ENCODE measurements around the gene SWI5. TPM values are rescaled to one million over a fixed set of nuclear protein-coding genes. Genes with fewer than 3 reads are reported as not detected.

SWI5 gene
- total and polyA plus RNA-seq, 2 experiments from 2014 or later = 26.6 to 42.5 TPM

DNA sequence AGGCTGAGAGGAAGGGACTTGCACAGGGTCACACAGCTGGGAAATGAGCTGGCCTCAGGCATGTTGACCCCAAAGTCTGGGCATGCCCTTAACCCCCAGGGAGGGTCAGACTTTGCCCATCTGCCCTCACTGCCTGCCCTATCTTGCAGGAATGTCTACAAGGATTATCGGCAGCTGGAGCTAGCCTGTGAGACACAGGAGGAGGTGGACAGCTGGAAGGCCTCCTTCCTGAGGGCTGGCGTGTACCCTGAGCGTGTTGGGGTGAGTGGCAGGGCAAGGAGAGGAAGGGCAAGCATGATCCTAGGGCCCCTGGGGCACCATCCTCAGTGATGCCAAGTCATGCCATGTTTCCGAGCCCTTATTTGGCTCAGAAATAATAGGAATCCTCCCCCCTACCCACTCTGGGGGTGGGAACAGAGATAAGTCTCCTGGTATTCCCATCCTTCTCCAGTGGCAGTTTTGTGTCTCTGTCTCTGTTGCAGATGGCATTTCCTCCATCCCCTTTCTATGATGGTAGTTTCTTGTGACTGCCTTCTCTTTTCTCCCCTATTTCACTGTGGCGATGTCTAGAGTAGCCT is 28.8 kb upstream of the SWI5 start:
- no peak overlapping the region for H3K4me3 ChIP-seq
- no peaks in the 10 kb centered on the region for H3K36me3 ChIP-seq (ENCODE audit: insufficient read depth)
- Mint-ChIP-seq H3K4me3 (no peak overlapping the region; the same call in 2 of the 3 replicates), H3K4me1 (peaks cover 34% of the 10 kb centered on the region), H3K36me3 (ENCODE audit: low read depth) (peaks cover 7% of the 10 kb centered on the region; the same call in 2 of the 3 replicates), H3K27ac (no peak overlapping the region), H3K27me3 (ENCODE audit: insufficient read depth, low read depth, poor library complexity) (peaks cover 17% of the 10 kb centered on the region), H3K9me3 (no peaks in the 10 kb centered on the region; the same call in 2 of the 3 replicates)
- peaks cover 26% of the 10 kb centered on the region for H3K4me1 ChIP-seq (ENCODE audit: insufficient read depth)
- no peak for ATAC-seq
- 0 out of 2 replicates have a peak, but pooled peaks cover 6% of the 10 kb centered on the region for H3K79me2 ChIP-seq (replicated peaks; ENCODE audit: insufficient read depth)
- H4K20me1 ChIP-seq (replicated peaks; ENCODE audit: insufficient read depth) = no peaks in the 10 kb centered on the region; the same call in 1 of the 2 replicates
- peaks cover 8% of the 10 kb centered on the region; the same call in 1 of the 2 replicates for H3F3A ChIP-seq (replicated peaks; ENCODE audit: low read depth)
- H3K4me2 ChIP-seq = no peak overlapping the region
- H3K9me2 ChIP-seq (ENCODE audit: insufficient read depth) = no peaks in the 10 kb centered on the region
- no peaks in the 10 kb centered on the region for H3K27me3 ChIP-seq (ENCODE audit: insufficient read depth)
- DNase-seq (ENCODE audit: low spot score) = no peak
- H2AFZ ChIP-seq = no peak overlapping the region
- H3K27ac ChIP-seq (ENCODE audit: low read depth) = no peak overlapping the region
- TF ChIP-seq STAT1 (IDR thresholded peaks at IDR 0.05; ENCODE audit: unreplicated experiment) = no peak
- no peak for TF ChIP-seq EZH2phosphoT487 (IDR thresholded peaks at IDR 0.05; ENCODE audit: unreplicated experiment)
- no peak for TF ChIP-seq ZNF114 (CRISPR knock-in tag; IDR thresholded peaks at IDR 0.05)

- H3K4me2 ChIP-seq = peak overlapping the region; percentile 94
- Mint-ChIP-seq H3K27me3 (ENCODE audit: insufficient read depth, low read depth, poor library complexity) (peaks cover 15% of the 10 kb centered on the region), H3K4me3 (peak overlapping the region; percentile 85), H3K4me1 (peaks cover 35% of the 10 kb centered on the region), H3K27ac (no peak overlapping the region), H3K9me3 (no peaks in the 10 kb centered on the region; the same call in 2 of the 3 replicates), H3K36me3 (ENCODE audit: low read depth) (peaks cover 9% of the 10 kb centered on the region; the same call in 2 of the 3 replicates)
- peaks cover 8% of the 10 kb centered on the region; the same call in 1 of the 2 replicates for H3F3A ChIP-seq (replicated peaks; ENCODE audit: low read depth)
- no peaks in the 10 kb centered on the region for H3K9me2 ChIP-seq (ENCODE audit: insufficient read depth)
- peaks cover 2% of the 10 kb centered on the region; the same call in 1 of the 2 replicates for H4K20me1 ChIP-seq (replicated peaks; ENCODE audit: insufficient read depth)
- H3K4me1 ChIP-seq (ENCODE audit: insufficient read depth) = peaks cover 23% of the 10 kb centered on the region
- H2AFZ ChIP-seq = peak overlapping the region; percentile 63; the same call in 1 of the 2 replicates
- no peaks in the 10 kb centered on the region for H3K27me3 ChIP-seq (ENCODE audit: insufficient read depth)
- no peak for TF ChIP-seq ETS1 (IDR thresholded peaks at IDR 0.05)
- TF ChIP-seq REST (IDR thresholded peaks at IDR 0.05; ENCODE audit: unreplicated experiment) = no peak
- TF ChIP-seq EZH2 (IDR thresholded peaks at IDR 0.05; ENCODE audit: low read depth, unreplicated experiment) = no peak
- no peak for TF ChIP-seq ZNF331 (CRISPR knock-in tag; IDR thresholded peaks at IDR 0.05; ENCODE audit: low read depth)
- no peak for TF ChIP-seq POLR2AphosphoS5 (IDR thresholded peaks at IDR 0.05; ENCODE audit: low read depth)
- no peak for TF ChIP-seq ZNF114 (CRISPR knock-in tag; IDR thresholded peaks at IDR 0.05)
- H3K27ac ChIP-seq (ENCODE audit: low read depth) = no peak overlapping the region
- peak overlapping the region; percentile 88 for H3K4me3 ChIP-seq
- H3K36me3 ChIP-seq (ENCODE audit: insufficient read depth) = no peaks in the 10 kb centered on the region
- DNase-seq (ENCODE audit: low spot score) = no peak
- ATAC-seq = no peak
- 0 out of 2 replicates have a peak, but pooled peaks cover 6% of the 10 kb centered on the region for H3K79me2 ChIP-seq (replicated peaks; ENCODE audit: insufficient read depth)
Measured at GRCh38 chr9:128249558-128249907, 26.5 kb upstream of the SWI5 start.
